CD4-positive, CD25-positive, alpha-beta regulatory T cell (primary cell): Measurements from ENCODE around the gene RAX2. TPM values are rescaled to one million over a fixed set of nuclear protein-coding genes. Genes with fewer than 3 reads are reported as not detected.

ENCODE experiments used
- ATAC-seq, 2 donors: fragments of 150-1000 bp; cut with Tn5 transposase; one replicate each; pipeline ENCODE4 v1.10.0; 2021; ENCODE audit warnings: low read depth in 2 of 2, moderate number of reproducible peaks in 2 of 2, moderate library complexity in 1 of 2
- DNase-seq, 3 donors: peaks; one replicate each; pipeline versions ENCODE4 v3.0.0 to v3.0.0-alpha.2; 2012 to 2022; ENCODE audit warnings: mixed read lengths in 1 of 3
- H3K27ac ChIP-seq: one replicate; pipeline ENCODE4 v1.7.0; 2013; ENCODE audit warnings: mild to moderate bottlenecking, low read length; ENCODE audit not compliant: insufficient read depth, poor library complexity, severe bottlenecking
- H3K27me3 ChIP-seq: one replicate; pipeline ENCODE4 v1.7.0; 2013; ENCODE audit warnings: low read length; ENCODE audit not compliant: control insufficient read depth, insufficient read depth
- H3K36me3 ChIP-seq: one replicate; pipeline ENCODE4 v1.7.0; 2013; ENCODE audit warnings: mild to moderate bottlenecking, low read length, moderate library complexity; ENCODE audit not compliant: control insufficient read depth, insufficient read depth
- H3K4me1 ChIP-seq: 2 replicates; pipeline ENCODE4 v1.7.0; 2013; ENCODE audit warnings: mild to moderate bottlenecking, low read length; ENCODE audit not compliant: insufficient read depth, control insufficient read depth, poor library complexity, severe bottlenecking
- H3K4me3 ChIP-seq: one replicate; pipeline ENCODE4 v1.7.0; 2013; ENCODE audit warnings: low read depth, mild to moderate bottlenecking, low read length, moderate library complexity
- H3K9me3 ChIP-seq, 2 experiments: 1 replicate in 1 of 2; 2 replicates in 1 of 2; pipeline ENCODE4 v1.7.0; 2013; ENCODE audit warnings: low read length in 2 of 2, mild to moderate bottlenecking in 1 of 2, moderate library complexity in 1 of 2; ENCODE audit not compliant: control insufficient read depth in 2 of 2
- H3K27ac Mint-ChIP-seq, 3 donors: one replicate each; pipeline ENCODE4 v1.8.0; 2020 to 2022; ENCODE audit warnings: mild to moderate bottlenecking in 3 of 3, mixed read lengths in 3 of 3, moderate library complexity in 2 of 3
- H3K27me3 Mint-ChIP-seq: one replicate; pipeline ENCODE4 v1.8.0; 2022; ENCODE audit warnings: mild to moderate bottlenecking, mixed read lengths
- H3K36me3 Mint-ChIP-seq: one replicate; pipeline ENCODE4 v1.8.0; 2020; ENCODE audit warnings: mixed read lengths
- H3K4me1 Mint-ChIP-seq, 4 donors: one replicate each; pipeline ENCODE4 v1.8.0; 2020 to 2022; ENCODE audit warnings: mixed read lengths in 4 of 4, mild to moderate bottlenecking in 1 of 4
- H3K4me3 Mint-ChIP-seq, 4 donors: one replicate each; pipeline ENCODE4 v1.8.0; 2020 to 2022; ENCODE audit warnings: mild to moderate bottlenecking in 4 of 4, mixed read lengths in 4 of 4, moderate library complexity in 3 of 4
- H3K9me3 Mint-ChIP-seq, 7 donors: one replicate each; pipeline ENCODE4 v1.8.0; 2020 to 2022; ENCODE audit warnings: mixed read lengths in 7 of 7, mild to moderate bottlenecking in 3 of 7, moderate library complexity in 2 of 7
- polyA plus RNA-seq, 4 donors: library from polyadenylated mRNA; unstranded; fragments of 300-500 nt; fragmentation: Illumina TruSeq; gene quantifications; one replicate each; pipeline ENCODE4 v1.2.3, GENCODE V29; 2021
- total RNA-seq: library from RNA; stranded (reverse); gene quantifications from one replicate; pipeline ENCODE4 v1.2.3, GENCODE V29; 2022

RAX2 gene
- total and polyA plus RNA-seq, 5 donors from 2014 or later, result 0.08 to 0.09 TPM; not detected in 3

DNA sequence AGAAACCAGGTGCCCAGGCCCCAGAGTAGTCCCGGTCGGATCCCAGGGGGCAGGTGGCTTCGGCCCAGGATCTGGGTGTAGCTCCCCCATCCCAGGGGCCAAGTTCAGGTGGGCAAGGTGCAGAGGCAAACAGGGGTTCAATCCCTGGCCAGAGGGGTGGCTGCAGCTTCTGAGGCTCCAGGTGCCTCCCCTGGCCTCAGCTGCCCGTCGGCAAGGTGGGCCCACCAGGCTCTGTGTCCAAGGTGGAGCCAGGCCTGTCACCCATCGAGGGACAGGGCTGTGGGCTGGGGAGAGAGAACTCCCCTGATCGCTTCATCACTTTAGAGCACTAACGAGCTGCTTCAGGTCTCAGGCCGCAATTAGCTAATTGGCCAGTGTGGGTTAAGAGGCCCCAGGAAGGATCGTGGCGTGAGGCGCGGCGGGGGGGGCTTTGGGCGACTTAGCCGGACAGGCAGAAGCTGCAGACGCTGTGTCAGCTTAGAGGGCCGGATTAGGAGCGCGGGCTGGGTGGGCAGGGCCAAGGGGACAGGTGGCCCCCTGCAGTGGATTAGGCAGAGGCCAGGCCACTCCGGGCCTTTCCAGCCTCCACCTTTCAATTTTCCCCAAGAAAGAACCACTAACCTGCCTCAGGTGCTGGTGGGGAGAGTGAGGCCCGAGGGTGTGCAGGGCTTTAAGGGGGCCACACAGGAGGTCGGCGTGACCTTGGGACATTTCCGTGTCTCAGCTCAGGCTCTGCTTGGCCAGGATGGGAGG is 2.8 kb upstream of the RAX2 start:
- Mint-ChIP-seq H3K4me3 (peak overlapping the region in 1 of 4 donors; percentile 10), H3K9me3 (peaks cover 0 to under 1% (median 0%) of the 10 kb centered on the region in 7 donors), H3K36me3 (peaks cover 4% of the 10 kb centered on the region), H3K27ac (no peak overlapping the region), H3K27me3 (no peaks in the 10 kb centered on the region), H3K4me1 (peaks cover 0 to 3% (median 0%) of the 10 kb centered on the region in 4 donors)
- DNase-seq, result no peak
- no peaks in the 10 kb centered on the region for H3K27me3 ChIP-seq
- ATAC-seq, result no peak
- no peaks in the 10 kb centered on the region for H3K36me3 ChIP-seq
- no peaks in the 10 kb centered on the region for H3K4me1 ChIP-seq
- no peaks in the 10 kb centered on the region for H3K9me3 ChIP-seq
- no peak overlapping the region for H3K27ac ChIP-seq
- no peak overlapping the region for H3K4me3 ChIP-seq

DNA sequence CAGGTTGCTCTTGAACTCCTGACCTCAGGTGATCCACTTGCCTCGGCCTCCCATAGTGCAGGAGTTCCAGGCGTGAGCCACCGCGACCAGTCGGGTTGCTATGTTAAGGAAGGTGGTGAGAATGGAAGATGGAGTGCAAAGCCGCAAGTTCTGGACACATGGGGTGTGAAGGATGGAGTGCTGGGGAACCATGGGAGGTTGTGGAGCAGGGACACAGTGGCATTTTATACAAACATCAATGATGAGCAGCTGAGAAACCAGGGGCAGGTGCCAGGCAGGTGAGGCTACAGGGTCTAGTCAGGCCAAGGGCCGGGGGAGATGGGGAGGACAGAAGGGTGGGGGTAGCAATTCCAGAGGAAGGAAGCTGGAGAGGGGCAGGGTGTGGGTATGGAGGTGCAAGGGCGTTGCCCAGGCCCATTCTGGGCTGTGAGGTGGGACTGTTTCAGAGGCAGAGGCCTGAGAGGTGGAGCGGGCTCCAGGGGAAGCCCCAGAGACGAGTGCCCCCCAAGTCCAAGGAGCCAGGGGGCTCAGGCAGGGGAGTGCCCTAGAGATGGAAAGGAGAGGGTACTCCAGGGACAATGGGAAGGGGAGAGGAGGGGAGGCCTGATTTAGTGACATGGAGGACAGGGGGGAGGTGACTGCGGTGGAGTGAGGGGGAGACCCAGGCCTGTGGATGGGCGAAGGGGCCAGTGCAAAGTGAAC is 1.9 kb upstream of the RAX2 start:
- Mint-ChIP-seq H3K4me1 (peaks cover 0 to 3% (median 0%) of the 10 kb centered on the region in 4 donors), H3K9me3 (no peaks in the 10 kb centered on the region), H3K36me3 (peaks cover 6% of the 10 kb centered on the region), H3K27me3 (no peaks in the 10 kb centered on the region), H3K27ac (peak overlapping the region in 1 of 3 donors; percentile 15), H3K4me3 (no peak overlapping the region)
- no peak for DNase-seq
- Histone ChIP-seq H3K4me3 (no peak overlapping the region), H3K27me3 (no peaks in the 10 kb centered on the region), H3K9me3 (no peaks in the 10 kb centered on the region), H3K27ac (no peak overlapping the region), H3K4me1 (no peaks in the 10 kb centered on the region), H3K36me3 (peaks cover 8% of the 10 kb centered on the region)
- no peak for ATAC-seq

DNA sequence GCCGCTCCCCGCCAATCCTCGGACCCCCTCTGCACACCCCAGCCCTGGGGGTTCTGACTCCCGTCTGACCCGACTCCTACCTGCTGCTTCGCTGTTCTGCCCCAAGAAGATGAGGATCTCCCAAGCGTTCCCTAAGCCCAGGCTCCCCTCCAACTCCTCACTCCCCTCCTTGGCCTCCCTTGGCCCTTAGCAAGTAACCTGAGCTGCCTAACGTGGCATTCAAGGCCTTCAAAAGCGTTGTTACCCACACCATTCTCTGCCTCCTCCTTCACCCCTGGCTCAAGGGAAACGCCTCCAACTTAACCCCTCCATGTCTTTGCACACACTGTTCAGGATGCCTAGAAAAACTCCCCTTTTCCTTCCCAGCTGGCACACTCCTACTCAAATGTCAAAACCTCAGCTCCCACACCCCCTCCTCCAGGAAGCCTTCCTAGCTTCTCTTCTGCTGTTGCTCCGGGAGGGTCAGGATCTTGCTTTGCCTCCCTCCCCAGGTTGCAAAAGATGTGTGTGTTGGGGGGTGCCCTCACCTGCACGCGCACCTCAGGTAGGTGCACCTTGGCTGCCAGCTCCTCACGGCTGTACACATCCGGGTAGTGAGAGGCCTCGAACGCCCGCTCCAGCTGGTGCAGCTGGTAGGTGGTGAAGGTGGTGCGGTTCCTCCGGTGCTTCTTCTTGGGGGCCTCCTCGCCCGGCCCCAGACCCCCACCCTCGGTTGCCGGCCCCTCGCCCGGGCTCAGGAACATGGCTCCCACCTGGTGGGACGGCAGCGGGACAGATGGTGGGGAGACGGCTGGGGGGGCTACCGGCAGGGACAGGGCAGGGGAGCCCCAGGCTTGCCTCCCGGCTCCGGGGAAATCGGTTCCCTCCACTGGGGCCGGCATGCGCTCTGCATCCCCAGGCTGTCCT is 775 bp downstream of the RAX2 start:
- Mint-ChIP-seq H3K36me3 (peaks cover 13% of the 10 kb centered on the region), H3K27ac (no peak overlapping the region), H3K9me3 (no peaks in the 10 kb centered on the region), H3K4me1 (peaks cover 0 to 9% (median 5%) of the 10 kb centered on the region in 4 donors), H3K27me3 (no peaks in the 10 kb centered on the region), H3K4me3 (no peak overlapping the region)
- ATAC-seq (no peak), DNase-seq (no peak)
- Histone ChIP-seq H3K9me3 (no peaks in the 10 kb centered on the region), H3K27me3 (no peaks in the 10 kb centered on the region), H3K36me3 (peaks cover 29% of the 10 kb centered on the region), H3K4me3 (no peak overlapping the region), H3K27ac (no peak overlapping the region), H3K4me1 (peaks cover 6% of the 10 kb centered on the region)

- no peak overlapping the region for H3K27ac Mint-ChIP-seq
- ATAC-seq (no peak), DNase-seq (no peak)
- H3K27me3 ChIP-seq, result no peaks in the 10 kb centered on the region
- peaks cover 0 to 14% (median 5%) of the 10 kb centered on the region in 4 donors for H3K4me1 Mint-ChIP-seq
- H3K27me3 Mint-ChIP-seq, result no peaks in the 10 kb centered on the region
- H3K4me3 ChIP-seq, result no peak overlapping the region
- H3K9me3 ChIP-seq, result no peaks in the 10 kb centered on the region
- peaks cover 13% of the 10 kb centered on the region for H3K36me3 Mint-ChIP-seq
- no peak overlapping the region for H3K4me3 Mint-ChIP-seq
- peaks cover 6% of the 10 kb centered on the region for H3K4me1 ChIP-seq
- no peak overlapping the region for H3K27ac ChIP-seq
- peaks cover 29% of the 10 kb centered on the region for H3K36me3 ChIP-seq
- no peaks in the 10 kb centered on the region for H3K9me3 Mint-ChIP-seq
Observed at GRCh38 chr19:3770136-3770999, 1.7 kb downstream of the RAX2 start.

DNA sequence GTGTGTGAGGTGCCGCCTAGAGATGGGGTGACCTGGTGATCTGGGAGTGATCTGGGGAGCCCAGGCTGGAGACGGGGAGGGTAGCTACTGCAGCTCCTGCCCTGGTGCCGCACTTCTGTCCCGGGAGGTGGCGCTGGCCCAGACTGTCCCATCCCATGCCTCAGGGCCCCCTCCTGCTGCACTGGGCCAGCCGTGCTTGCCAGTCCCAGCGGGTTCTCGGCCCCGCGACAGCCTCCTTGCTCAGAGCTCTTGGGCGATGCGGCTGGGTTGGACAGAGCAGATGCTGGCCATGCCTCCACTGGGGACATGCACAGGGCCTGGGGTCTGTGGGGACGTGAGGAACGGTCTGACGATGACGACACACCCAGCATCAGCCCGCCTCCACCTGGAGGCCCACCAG is 2.5 kb downstream of the RAX2 start:
- ATAC-seq (no peak), DNase-seq (no peak)
- Histone ChIP-seq H3K9me3 (no peaks in the 10 kb centered on the region), H3K4me3 (no peak overlapping the region), H3K4me1 (peaks cover 6% of the 10 kb centered on the region), H3K27me3 (no peaks in the 10 kb centered on the region), H3K36me3 (peaks cover 35% of the 10 kb centered on the region), H3K27ac (no peak overlapping the region)
- no peaks in the 10 kb centered on the region for H3K27me3 Mint-ChIP-seq
- peaks cover 13% of the 10 kb centered on the region for H3K36me3 Mint-ChIP-seq
- H3K27ac Mint-ChIP-seq, result no peak overlapping the region
- H3K4me3 Mint-ChIP-seq, result no peak overlapping the region
- H3K4me1 Mint-ChIP-seq, result peaks cover 0 to 14% (median 5%) of the 10 kb centered on the region in 4 donors
- H3K9me3 Mint-ChIP-seq, result no peaks in the 10 kb centered on the region

- ATAC-seq (no peak), DNase-seq (no peak)
- peaks cover 35% of the 10 kb centered on the region for H3K36me3 ChIP-seq
- no peak overlapping the region for H3K27ac ChIP-seq
- H3K4me1 Mint-ChIP-seq, result peaks cover 0 to 14% (median 5%) of the 10 kb centered on the region in 4 donors
- no peak overlapping the region for H3K27ac Mint-ChIP-seq
- no peak overlapping the region for H3K4me3 ChIP-seq
- peaks cover 6% of the 10 kb centered on the region for H3K4me1 ChIP-seq
- no peaks in the 10 kb centered on the region for H3K9me3 ChIP-seq
- no peaks in the 10 kb centered on the region for H3K27me3 Mint-ChIP-seq
- peak overlapping the region in 2 of 4 donors; percentile 17 to 32 for H3K4me3 Mint-ChIP-seq
- peaks cover 13% of the 10 kb centered on the region for H3K36me3 Mint-ChIP-seq
- no peaks in the 10 kb centered on the region for H3K9me3 Mint-ChIP-seq
- no peaks in the 10 kb centered on the region for H3K27me3 ChIP-seq
Observed at GRCh38 chr19:3768748-3769099, 3.3 kb downstream of the RAX2 start.
